Measurements from ENCODE around the gene SLC25A47. TPM values are rescaled to one million over a fixed set of nuclear protein-coding genes. Genes with fewer than 3 reads are reported as not detected.

Gene SLC25A47
- total and polyA plus RNA-seq, 8 donors = not detected

DNA sequence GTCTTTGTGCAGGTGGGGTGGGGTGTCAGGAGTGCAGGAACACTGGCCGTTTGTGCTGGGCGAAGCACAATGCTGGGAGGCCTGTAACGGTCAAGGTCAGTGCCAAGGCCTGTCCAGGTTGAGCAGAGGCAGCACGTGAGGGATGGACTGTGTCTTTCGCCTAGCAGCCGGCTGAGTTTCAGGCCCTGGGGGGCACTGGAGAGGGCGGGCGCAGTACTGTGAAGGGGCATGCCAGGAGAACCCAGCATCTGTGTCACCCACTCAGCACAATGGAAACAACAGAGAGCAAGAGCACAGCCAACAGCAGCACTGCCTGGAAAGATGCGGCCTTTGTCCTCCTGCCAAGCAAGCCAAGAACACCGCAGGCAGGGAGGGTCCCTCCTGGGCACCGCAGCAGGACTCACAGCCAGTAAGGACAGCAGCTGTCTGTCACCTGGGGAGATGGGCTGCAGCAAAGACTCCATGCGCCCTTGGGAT, 25.2 kb downstream of the SLC25A47 start:
- no peak overlapping the region for H3K4me3 ChIP-seq
- H3K9me3 ChIP-seq = no peaks in the 10 kb centered on the region
- intact Hi-C loops (cut with DNase I) = no loop called here
- DNase-seq (no peak), ATAC-seq (no peak)
- H3K36me3 ChIP-seq = peaks cover 0 to 84% of the 10 kb centered on the region in 2 donors
- peaks cover 0 to 17% of the 10 kb centered on the region in 2 donors for H3K4me1 ChIP-seq
- no peaks in the 10 kb centered on the region for H3K27me3 ChIP-seq
- no peak overlapping the region for H3K27ac ChIP-seq
- no peak for TF ChIP-seq CTCF (IDR thresholded peaks at IDR 0.05)

DNA sequence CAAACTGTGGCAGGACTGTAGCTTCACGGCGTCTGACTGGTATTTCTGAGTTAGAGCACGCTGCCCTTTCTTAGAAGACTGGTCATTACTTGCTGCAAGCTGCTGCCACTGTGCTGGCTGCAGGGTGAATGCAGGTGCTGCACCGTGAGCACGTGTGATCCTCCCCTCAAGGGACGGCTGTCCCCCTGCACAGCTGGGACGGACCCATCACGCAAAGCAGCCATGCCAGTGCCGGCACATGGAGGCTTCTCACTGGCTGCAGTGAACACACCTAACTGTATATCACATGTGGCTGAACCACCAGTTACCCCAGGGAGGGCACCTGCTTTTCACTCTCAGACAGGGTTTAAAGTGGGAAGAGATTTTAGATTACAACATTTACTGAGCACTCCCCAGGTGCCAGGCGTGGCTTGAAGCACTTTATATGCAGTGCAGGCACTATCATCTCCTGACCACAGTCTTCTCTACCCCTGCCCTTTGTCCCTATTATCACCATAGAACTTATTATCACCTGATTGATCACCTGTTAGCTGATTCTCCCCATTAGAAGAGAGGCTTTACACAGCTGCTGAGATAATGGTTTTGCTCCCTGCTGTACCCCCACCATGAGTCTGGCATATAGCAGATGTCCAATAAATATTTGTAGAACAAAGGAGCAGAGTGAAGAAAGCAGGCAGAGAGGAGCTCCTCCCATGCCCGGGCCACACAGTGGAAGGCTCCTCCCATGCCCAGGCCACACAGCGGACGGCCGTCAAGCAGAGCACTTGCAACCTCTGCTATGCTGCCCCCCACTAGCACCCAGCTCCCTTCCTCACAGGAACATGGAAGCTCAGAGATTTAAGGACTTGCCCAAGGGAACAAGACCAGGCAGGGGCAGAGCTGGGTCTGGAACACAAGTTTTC, 25.9 kb downstream of the SLC25A47 start:
- intact Hi-C loops (cut with DNase I) = no loop called here
- H3K4me1 ChIP-seq = peaks cover 0 to 15% of the 10 kb centered on the region in 2 donors
- no peaks in the 10 kb centered on the region for H3K9me3 ChIP-seq
- H3K27ac ChIP-seq = no peak overlapping the region
- no peaks in the 10 kb centered on the region for H3K27me3 ChIP-seq
- no peak for DNase-seq
- TF ChIP-seq CTCF (IDR thresholded peaks at IDR 0.05) = no peak
- H3K4me3 ChIP-seq = no peak overlapping the region
- H3K36me3 ChIP-seq = peaks cover 0 to 86% of the 10 kb centered on the region in 2 donors
- ATAC-seq = no peak

DNA sequence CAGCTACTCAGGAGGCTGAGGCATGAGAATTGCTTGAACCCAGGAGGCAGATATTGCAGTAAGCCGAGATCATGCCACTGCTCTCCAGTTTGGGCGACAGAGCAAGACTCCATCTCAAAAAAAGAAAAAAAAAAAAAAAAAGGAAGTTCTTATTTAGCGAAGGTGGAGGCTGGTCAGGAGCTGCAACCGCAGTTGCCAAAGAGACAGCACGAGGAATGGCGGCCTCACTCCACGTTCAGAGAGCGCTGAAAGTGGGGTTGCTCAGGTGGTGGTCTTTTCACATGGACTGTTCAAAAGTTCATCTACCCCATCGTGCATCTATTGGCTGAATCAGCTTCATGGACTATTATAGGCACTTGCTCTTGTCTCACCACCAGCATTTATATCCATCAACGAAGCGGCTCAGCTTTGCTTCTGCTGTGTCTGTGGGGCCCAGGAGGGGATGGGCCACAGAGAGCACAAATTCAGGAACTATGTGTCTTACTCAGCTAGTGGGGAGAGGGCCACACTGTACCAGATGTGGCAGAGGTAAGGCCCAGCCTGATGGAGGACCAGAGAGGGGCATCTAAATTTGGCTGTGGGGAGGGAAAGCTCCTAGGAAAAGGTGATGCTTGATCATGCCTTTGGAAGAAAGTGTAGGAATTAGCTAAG, 27.3 kb downstream of the SLC25A47 start:
- ATAC-seq (no peak), DNase-seq (no peak)
- no peaks in the 10 kb centered on the region for H3K27me3 ChIP-seq
- H3K4me3 ChIP-seq = no peak overlapping the region
- TF ChIP-seq CTCF (IDR thresholded peaks at IDR 0.05) = no peak
- H3K36me3 ChIP-seq = peaks cover 0 to 99% of the 10 kb centered on the region in 2 donors
- peaks cover 0 to 15% of the 10 kb centered on the region in 2 donors for H3K4me1 ChIP-seq
- H3K27ac ChIP-seq = peak overlapping the region in 1 of 2 donors; percentile 45
- intact Hi-C loops (cut with DNase I) = no loop called here
- no peaks in the 10 kb centered on the region for H3K9me3 ChIP-seq

GRCh38 chr14:100350986-100351385, 27.8 kb downstream of the SLC25A47 start:
- no peak for DNase-seq
- TF ChIP-seq CTCF (IDR thresholded peaks at IDR 0.05) = no peak
- Histone ChIP-seq H3K9me3 (no peaks in the 10 kb centered on the region), H3K4me1 (peaks cover 0 to 15% of the 10 kb centered on the region in 2 donors), H3K4me3 (no peak overlapping the region), H3K36me3 (peaks cover 0 to 100% of the 10 kb centered on the region in 2 donors), H3K27me3 (no peaks in the 10 kb centered on the region), H3K27ac (peak overlapping the region in 1 of 2 donors; percentile 45)
- intact Hi-C loops (cut with DNase I) = no loop called here
- ATAC-seq = no peak

DNA sequence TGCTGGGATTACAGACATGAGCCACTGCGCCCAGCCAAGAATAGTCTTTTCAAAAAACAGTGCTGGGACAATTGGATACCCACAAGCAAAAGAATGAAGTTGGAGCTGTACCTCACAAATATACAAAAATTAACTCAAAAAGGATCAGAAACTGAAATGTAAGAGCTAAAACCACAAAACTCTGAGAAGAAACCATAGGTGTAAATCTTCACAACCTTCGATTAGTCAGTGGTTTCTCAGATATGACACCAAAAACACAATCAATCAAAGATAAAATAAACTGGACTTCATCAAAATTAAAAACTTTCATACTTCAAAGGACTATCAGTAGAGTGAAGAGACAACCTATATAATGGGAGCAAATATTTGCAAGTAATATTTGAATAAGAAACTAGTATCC, 35.3 kb downstream of the SLC25A47 start:
- H3K27me3 ChIP-seq = no peaks in the 10 kb centered on the region
- H3K4me1 ChIP-seq = peaks cover 0 to 23% of the 10 kb centered on the region in 2 donors
- no peak overlapping the region for H3K4me3 ChIP-seq
- H3K36me3 ChIP-seq = peaks cover 0 to 93% of the 10 kb centered on the region in 2 donors
- intact Hi-C loops (cut with DNase I) = no loop called here
- no peak for TF ChIP-seq CTCF (IDR thresholded peaks at IDR 0.05)
- ATAC-seq = no peak
- H3K27ac ChIP-seq = peak overlapping the region in 1 of 2 donors; percentile 7
- no peak for DNase-seq
- H3K9me3 ChIP-seq = no peaks in the 10 kb centered on the region

Measured in left lung (tissue), 10 donors.